HG03045 (cell line): ENCODE data around the gene ZKSCAN7.
A peak's percentile ranks its signal among the peaks of the same experiment; 100 is the strongest.
"Not testable (repeated sequence)": the region's sequence is repeated elsewhere in the genome, so short reads cannot be mapped to it uniquely, and the experiment has no call there.

Experiments used
- ATAC-seq: cut with Tn5 transposase; IDR thresholded peaks from one replicate; pipeline ENCODE4 v1.9.1; 2021; ENCODE audit warnings: mild to moderate bottlenecking, moderate library complexity; ENCODE audit not compliant: unreplicated experiment

ZKSCAN7 gene

DNA sequence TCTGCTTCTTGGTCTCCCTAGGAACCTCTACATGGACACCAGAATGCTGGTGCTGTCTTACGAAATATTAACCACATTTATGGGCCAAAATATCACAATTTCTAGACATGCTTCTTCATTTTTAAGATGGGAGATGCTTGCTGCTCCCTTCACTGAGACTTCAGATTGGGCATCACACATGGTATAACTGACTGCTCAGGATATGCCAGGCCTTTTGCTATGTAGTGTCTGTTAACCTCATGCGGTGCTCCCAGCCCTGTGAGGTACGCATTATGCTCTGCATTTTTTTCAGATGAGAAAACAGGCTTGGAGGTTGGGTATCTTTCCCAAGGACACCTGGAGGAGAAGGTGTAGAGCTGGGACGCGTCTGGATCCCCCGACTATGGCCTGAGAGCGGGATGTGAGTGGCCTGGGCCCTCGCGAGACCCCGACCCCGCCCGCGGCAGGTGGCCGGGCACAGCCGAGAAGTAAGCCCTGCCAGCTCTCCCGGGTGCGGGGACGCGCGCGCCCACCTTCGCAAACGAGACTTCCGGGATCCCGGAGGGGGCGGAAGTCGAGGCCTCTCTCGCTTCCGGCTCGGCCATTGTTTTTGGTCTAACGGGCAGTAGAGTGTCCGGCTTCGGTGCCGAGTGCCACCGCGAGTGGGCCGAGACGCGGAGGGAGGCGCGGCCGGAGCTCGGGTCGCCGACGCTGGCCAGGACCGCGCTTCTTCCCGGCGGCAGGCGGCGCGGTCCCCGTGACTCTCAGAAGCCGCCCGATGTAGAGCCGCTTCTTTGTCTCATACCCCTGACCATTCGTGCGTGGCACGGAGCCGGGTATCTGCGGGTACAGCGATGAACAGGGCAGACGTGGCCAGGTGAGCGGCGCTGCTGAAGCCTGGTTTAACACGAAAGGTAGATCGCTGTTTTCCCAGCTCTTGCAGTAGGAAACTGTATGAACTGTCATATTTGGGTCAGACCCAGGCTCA is at the start of gene ZKSCAN7:
TSS of gene ZKSCAN7 (plus strand) at position 568 of the 967 bp plus-strand sequence. CDS start 1,855 bp downstream, outside the sequence.
- ATAC-seq = peak; percentile 76

DNA sequence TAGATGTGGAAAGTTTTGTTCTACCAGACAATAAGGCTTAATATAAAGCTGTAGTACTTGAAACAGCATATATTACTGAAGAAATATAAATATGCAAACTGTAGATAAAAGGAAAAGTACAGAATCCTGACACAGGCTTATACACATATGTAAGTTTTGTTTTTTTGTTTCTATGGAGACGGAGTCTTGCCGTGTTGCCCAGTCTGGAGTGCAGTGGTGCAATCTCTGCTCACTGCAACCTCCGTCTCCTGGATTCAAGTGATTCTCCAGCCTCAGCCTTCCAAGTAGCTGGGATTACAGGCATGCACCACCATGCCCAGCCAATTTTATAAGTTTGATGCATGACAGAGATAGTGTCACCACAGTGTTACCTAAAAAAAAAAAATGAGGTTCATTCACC is 48.4 kb upstream of the ZKSCAN7 start:
- ATAC-seq = no peak

DNA sequence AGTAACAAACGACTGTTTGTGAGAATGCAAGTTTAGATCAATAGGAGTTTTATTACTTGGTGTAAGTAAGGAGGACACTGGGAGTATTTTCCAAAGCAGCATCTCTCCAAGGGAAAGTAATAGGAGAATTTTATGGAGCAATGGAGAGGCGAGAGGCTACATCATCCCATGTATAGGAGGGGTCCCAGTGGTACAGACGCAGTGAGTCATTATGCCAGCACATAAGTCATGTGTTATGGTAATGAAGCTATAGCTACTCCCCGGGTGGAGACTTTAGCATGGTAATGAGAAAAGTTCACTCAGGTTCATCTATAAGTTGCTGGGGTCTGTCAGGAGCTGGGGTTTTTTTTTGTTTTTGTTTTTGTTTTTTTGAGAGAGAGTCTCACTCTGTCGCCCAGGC is 48.0 kb upstream of the ZKSCAN7 start:
- no peak for ATAC-seq

GRCh38 chr3:44509393-44509921 is 45.5 kb upstream of the ZKSCAN7 start:
- ATAC-seq = no peak

GRCh38 chr3:44510000-44510368 is 45.0 kb upstream of the ZKSCAN7 start:
- ATAC-seq = peak; percentile 39

GRCh38 chr3:44511238-44511566 is 43.8 kb upstream of the ZKSCAN7 start:
- no peak for ATAC-seq

DNA sequence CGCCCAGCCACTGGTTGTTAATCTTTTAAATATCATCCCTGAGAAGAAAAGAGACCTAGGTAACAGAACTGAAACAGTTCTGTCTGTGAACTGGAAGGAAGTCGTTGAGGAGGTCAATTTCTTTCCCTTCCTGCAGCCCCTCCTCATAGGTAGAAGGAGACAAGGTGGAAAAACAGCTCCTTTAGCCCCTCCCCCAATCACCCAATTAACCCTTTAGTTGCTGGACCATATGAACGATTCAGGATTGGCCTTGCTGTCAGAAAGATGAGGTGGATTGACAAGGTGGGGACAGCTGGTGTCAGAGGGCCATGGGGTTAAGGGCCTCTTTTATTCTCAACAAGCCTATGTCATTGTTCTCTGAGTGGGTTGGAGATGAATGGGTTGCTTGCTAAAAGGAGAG is 41.5 kb upstream of the ZKSCAN7 start:
- ATAC-seq = no peak

GRCh38 chr3:44516230-44516629 is 38.8 kb upstream of the ZKSCAN7 start:
- no peak for ATAC-seq

DNA sequence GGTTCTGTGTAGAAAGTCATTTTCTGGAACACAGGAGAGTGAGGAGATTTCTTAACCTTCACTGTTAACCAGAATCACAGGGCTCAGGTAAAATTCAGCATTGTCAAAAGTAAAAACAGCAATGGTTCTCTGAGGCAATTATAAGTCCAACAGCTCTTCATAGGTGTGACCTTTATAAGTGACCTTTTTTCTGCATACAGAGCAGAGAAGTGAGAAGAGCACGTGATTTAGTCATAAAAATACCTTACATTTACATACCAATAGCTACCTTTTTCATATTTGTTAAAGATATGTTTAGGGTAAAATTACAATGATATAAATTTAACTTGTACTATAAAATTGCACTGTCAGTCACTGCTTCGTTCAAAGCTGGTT is 36.2 kb upstream of the ZKSCAN7 start:
- no peak for ATAC-seq

GRCh38 chr3:44521721-44522120 is 33.3 kb upstream of the ZKSCAN7 start:
- no peak for ATAC-seq

GRCh38 chr3:44522494-44522933 is 32.5 kb upstream of the ZKSCAN7 start:
- ATAC-seq = no peak

GRCh38 chr3:44525060-44525459 is 29.9 kb upstream of the ZKSCAN7 start:
- no peak for ATAC-seq

GRCh38 chr3:44529927-44530326 is 25.1 kb upstream of the ZKSCAN7 start:
- ATAC-seq = no peak

DNA sequence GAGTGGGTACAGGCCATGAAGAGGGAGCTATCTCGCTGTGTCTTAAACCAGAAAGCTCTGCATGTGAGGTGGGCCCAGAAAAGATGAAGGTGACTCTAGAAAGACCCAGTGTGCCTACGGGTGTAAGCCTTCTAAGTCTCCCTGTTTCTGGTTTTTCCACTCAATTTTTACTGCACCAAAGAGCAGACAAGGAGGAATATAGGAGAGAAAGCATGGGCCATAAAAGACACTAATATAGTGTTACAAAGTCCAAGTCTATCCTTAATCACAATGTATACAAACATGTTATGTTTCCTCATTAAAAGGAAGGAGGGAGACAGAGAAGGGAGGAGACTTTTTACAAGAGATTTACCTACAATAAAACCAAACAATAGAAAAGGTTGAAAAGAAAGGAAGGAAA is 24.1 kb upstream of the ZKSCAN7 start:
- no peak for ATAC-seq

DNA sequence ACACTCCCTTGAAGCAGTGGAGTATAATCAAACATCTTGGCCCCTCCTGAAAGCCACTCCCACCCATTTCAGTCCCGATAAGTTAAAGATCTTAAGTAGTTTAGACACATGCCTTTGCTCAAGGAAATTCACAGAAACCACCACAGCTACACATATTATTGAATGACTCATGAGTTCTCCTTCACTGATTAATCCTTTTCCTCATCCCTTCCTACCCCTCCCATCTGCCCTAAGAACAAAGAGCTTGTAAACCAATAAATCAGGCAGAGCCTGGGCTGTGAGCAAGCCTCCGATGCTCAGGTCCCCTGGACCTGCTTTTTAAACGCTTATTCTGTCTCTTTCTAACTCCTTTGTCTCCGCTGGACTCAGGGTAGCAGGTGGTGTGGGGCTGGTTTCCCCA is 20.3 kb upstream of the ZKSCAN7 start:
- ATAC-seq = not testable (repeated sequence)

DNA sequence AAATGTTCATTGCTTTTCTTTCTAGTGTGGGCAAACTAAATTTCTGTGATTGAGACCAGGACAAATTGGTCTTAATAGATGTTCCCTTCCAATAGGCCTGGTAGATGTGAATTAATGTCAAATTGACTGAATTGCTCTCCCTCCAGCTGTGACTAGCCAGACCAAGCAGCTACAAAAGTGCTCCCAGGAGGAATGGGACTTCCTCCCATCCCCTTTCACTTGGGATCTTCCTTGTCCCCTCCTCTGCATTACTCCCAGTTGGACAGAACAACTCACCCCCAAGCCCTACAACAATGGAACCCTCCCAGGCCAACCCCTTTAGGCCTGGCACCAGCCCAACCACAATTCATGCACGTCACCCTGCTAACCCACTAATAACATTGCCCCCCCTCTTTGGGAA is 19.6 kb upstream of the ZKSCAN7 start:
- ATAC-seq = no peak

DNA sequence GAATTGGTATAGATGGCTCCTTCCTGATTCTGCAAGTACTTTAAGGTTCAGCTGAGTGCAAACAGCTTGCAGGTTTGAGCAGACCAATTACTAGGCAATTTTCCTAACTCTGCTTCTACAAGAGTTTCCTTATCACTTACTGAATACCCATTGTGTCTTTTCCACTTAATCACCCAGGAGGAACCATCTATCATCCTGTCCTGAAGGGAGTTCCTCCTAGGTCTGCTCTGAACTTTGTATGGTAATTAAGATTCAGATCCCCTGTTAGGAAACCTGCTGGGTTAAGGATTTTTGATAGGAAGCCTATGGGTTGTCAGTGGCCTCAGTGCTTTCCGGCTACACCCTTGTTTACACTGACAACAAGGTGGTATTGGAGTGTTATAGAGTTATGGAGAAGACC is 10.2 kb upstream of the ZKSCAN7 start:
- not testable (repeated sequence) for ATAC-seq

DNA sequence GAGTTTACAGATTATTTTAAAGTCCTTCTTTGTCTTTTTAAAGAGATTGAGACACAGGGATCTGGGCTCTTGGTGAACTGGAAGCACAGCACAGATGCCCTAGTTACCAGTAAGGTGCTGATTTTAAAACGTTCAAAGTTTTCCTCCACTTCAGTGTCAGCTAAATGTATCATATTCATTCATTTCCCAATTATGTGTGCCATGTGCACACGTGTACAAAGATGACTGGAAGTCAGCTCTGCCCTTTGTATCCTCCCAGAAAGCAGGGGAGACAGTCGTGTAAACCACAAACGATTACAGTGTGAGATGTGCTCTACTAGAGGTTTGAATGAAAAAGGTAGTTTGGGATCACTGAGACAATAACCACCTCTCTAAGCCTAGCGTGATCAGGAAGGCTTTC is 730 bp downstream of the ZKSCAN7 start:
- no peak for ATAC-seq

DNA sequence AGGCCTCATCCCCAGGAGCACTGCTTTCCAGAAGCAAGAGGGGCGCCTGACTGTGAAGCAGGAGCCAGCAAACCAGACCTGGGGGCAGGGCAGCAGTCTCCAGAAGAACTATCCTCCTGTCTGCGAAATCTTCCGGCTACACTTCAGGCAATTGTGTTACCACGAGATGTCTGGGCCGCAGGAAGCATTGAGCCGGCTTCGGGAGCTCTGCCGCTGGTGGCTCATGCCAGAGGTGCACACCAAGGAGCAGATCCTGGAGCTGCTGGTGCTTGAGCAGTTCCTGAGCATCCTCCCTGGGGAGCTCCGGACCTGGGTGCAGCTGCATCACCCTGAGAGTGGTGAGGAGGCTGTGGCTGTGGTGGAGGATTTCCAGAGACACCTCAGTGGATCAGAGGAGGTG is 2.1 kb downstream of the ZKSCAN7 start:
- no peak for ATAC-seq

- ATAC-seq = no peak
Measured at GRCh38 chr3:44561076-44561475, 6.1 kb downstream of the ZKSCAN7 start.

DNA sequence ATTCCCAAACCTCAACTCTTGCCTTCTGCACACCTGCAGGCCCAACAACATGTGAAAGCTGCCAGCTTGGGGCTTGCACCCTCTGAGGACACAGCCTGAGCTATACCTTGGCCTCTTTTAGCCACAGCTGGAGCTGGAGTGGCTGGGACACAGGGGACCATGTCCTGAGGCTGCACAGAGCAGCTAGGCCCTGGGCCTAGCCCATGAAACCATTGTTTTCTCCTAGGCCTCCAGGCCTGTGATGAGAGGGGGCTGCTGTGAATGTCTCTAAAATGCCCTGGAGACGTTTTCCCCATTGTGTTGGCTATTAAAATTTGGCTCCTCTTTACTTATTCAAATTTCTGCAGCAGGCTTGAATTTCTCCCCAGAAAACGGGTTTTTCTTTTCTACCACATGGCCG is 7.2 kb downstream of the ZKSCAN7 start:
- no peak for ATAC-seq

GRCh38 chr3:44568561-44568960 is 13.6 kb downstream of the ZKSCAN7 start:
- no peak for ATAC-seq

DNA sequence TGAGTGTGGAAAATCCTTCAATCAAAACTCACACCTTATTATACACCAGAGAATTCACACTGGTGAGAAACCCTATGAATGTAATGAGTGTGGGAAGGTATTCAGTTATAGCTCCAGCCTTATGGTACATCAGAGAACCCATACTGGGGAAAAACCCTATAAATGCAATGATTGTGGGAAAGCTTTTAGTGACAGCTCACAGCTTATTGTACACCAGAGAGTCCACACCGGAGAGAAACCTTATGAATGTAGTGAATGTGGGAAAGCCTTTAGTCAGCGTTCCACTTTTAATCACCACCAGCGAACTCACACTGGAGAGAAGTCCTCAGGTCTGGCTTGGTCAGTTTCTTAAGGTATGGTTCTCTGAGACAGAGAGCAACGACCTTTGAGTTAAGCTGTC is 16.0 kb downstream of the ZKSCAN7 start:
- no peak for ATAC-seq
